ENCODE results near the gene RAVER2.
"Not testable (repeated sequence)": the region's sequence is repeated elsewhere in the genome, so short reads cannot be mapped to it uniquely, and the experiment has no call there.

RAVER2 gene

GRCh38 chr1:64750092-64750491 is 5.2 kb downstream of the RAVER2 start:
- DNase-seq: no peak

GRCh38 chr1:64750875-64751274 is 6.0 kb downstream of the RAVER2 start:
- DNase-seq: no peak

DNA sequence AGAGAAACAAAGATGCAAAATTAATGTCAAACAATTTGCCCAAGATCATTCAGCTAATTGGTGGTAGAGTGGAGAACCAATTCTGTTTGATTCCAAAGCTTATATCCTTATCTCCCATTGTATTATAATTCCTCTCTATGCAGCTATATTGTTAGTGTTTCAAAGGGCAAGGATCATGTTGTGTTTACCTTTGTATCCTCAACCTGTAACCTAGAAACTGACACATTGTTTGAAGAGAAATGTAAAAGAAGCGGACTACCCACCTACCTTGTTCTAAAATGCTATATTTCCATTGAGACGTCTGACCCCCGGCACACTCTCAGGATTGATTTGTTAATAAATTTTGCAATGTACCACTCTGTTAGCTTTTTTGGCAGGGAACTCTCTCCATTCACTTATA is 9.3 kb downstream of the RAVER2 start:
- no peak for DNase-seq

- DNase-seq: no peak
Measured at GRCh38 chr1:64755361-64755760, 10.5 kb downstream of the RAVER2 start.

DNA sequence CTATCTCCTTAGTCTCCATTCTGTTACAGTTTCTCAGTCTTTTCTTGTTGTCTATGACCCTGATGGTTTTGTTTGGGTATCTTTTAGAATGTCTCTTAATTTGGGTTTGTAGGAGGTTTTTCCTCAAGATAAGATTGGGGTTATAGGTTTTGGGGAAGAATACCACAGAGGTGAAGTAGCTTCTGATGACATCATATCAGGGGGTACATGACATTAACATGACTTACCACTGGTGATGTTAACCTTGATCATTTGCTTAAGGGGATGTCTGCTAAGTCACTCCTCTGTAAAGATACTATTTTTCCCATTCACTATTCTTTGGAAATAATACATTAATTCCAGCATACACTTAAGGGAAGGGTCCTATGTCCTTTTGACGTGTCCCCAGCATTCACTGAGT is 11.9 kb downstream of the RAVER2 start:
- no peak for DNase-seq

- DNase-seq: no peak
Measured at GRCh38 chr1:64757213-64757612, 12.3 kb downstream of the RAVER2 start.

DNA sequence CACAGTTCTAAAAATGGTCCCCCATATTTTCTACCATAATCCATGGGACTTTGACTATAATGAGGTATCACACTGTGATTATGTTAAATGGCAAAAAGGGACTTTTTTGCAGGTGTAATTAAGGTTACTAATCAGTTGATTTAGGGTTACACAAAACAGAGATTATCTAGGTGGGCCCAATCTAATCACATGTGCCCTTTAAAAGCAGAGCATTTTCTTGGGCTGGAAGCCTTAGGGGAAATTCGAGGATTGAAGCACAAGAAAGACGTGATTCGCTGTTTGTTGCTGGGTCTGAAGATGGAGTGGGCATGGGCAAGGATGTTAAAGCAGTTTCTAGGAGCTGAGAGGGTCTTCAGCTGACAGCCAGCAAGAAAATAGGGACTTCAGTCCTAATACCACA is 13.4 kb downstream of the RAVER2 start:
- no peak for DNase-seq

- no peak for DNase-seq
Measured at GRCh38 chr1:64759968-64760367, 15.1 kb downstream of the RAVER2 start.

GRCh38 chr1:64765012-64765411 is 20.1 kb downstream of the RAVER2 start:
- DNase-seq: no peak

DNA sequence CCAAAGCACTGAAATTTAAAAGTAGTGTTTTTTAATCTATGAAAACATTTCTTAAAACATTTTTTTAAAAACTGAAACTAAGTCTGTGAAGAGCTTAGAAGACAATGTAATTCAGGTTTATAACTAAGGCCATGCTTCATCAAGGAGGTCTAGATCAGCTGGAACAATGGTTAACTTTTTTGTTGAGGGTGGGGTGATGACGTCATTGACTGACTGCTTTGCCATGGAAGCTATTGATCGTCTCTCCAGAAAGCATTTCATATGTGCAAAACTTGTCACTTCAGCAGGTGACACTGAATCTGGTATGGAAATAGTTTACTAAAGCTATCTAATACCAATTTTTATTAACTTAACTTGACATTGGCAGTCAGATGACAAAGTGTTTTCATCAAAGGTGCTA is 21.0 kb downstream of the RAVER2 start:
- DNase-seq: no peak

DNA sequence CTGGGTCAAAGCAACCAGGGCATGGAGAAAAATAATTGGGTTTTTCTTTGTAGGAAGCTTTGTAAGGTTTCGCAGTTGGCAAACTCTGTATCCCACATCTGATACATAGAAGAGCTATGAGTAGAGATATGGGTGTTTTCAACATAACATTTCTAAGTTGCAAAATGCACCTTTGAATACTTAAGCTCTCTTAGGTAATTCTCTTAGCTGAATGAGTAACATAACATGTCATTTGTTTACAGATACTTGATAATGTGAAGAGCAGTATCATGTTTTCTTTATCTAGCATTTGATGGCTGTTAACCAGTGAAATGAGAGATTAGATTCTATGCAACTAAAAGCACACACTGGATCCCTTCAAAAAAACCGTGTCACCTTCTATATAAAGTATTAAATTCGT is 21.6 kb downstream of the RAVER2 start:
- DNase-seq: no peak

- no peak for DNase-seq
Measured at GRCh38 chr1:64769482-64769881, 24.6 kb downstream of the RAVER2 start.

DNA sequence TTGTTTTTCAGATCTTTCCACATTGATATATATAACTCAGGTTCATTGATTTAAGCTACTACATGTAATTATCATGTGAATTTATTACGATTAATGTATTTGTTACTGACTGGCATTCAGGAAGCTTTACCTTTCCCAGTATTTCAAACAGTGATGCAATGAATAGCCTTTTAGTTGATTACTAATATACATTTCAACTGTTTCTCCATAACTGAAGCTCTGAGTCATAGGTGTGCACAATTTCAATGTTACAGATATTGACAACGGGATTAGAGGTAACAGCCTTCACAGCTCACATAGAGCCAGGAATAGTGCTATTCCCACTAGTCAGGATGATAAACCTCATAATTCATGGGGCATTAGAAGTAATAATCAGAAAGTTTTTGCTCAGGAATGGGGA is 25.1 kb downstream of the RAVER2 start:
- no peak for DNase-seq

- DNase-seq: not testable (repeated sequence)
Measured at GRCh38 chr1:64773306-64773705, 28.4 kb downstream of the RAVER2 start.

DNA sequence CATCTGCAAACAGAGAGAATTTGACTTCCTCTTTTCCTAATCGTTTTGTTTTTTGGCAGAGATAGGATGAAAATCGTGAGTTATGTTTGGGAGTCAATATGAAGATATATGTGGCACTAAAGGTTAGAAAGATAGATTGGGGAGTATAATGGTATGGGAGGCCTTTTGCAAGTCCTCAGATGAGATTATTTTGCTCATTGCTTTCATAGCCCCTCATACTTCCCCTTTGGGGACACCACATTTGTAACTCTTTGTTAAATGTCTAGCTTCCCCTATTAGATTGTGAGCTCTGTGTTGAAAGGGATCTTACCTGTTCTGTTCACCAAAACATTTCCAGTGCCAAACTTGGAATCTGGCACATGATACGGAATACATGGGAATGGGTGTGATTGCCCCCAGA is 30.2 kb downstream of the RAVER2 start:
- no peak for DNase-seq

DNA sequence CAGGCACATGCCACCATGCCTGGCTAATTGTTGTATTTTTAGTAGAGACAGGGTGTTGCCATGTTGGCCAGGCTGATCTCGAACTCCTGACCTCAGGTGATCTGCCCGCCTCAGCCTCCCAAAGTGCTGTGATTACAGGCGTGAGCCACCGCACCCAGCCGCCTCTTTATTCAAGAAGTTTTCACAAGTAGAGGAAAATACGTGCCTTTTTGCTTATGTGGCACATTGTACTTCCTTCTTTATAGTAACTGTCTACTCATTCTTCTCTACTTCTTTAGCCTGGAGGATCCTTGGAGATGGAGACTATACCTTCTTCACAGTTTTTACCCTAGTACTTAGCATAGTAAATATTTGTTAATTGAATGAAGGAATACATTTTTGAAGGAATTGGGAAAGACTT is 37.2 kb downstream of the RAVER2 start:
- not testable (repeated sequence) for DNase-seq

DNA sequence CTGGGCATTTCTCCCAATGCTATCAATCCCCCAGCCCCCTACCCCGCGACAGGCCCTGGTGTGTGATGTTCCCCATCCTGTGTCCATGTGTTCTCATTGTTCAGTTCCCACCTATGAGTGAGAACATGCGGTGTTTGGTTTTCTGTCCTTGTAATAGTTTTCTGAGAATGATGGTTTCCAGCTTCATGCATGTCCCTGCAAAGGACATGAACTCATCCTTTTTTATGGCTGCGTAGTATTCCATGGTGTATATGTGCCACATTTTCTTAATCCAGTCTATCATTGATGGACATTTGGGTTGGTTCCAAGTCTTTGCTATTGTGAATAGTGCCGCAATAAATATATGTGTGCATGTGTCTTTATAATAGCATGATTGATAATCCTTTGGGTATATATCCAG is 38.0 kb downstream of the RAVER2 start:
- DNase-seq: not testable (repeated sequence)

GRCh38 chr1:64790832-64791487 is 46.1 kb downstream of the RAVER2 start:
- DNase-seq: no peak

DNA sequence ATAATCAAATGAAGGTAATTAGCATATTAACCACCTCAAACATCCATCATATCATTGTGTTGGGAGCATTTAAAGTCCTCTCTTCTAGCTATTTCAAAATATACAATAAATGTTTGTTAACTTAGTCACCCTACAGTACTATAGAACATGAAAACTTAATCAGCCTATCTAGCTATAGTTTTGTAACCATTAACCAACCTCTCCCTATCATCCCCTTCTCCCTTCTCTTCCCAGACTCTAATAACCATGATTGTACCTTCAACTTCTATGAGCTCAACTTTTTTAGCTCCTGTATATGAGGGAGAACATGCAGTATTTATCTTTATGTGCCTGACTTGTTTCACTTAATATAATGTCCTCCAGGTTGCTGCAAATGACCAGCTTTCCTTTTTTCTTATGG is 54.0 kb downstream of the RAVER2 start:
- DNase-seq: no peak

- DNase-seq: no peak
Measured at GRCh38 chr1:64801851-64802523, 57.1 kb downstream of the RAVER2 start.

- DNase-seq: no peak
Measured at GRCh38 chr1:64809309-64809708, 64.4 kb downstream of the RAVER2 start.

GRCh38 chr1:64810001-64810400 is 65.1 kb downstream of the RAVER2 start:
- no peak for DNase-seq

DNA sequence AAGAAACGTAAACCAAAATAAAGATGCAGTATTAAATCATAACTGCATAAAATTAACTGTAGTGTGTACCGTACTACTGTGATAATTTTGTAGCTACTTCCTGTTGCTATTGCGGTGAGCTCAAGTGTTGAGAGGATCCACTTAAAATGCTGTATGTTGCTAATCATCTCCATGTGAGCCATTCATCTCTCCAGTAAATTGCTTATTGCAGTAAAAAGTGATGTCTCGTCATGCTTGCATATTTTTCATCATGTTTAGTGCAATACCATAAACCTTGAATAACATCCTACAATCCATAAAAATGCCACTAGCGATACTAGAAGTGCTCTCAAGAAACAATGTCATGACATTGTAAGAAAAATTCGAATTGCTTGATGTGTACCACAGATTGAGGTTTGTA is 66.3 kb downstream of the RAVER2 start:
- no peak for DNase-seq

- DNase-seq: no peak
Measured at GRCh38 chr1:64814427-64814826, 69.6 kb downstream of the RAVER2 start.

GRCh38 chr1:64817364-64817763 is 72.5 kb downstream of the RAVER2 start:
- DNase-seq: not testable (repeated sequence)
